ENCODE measurements around the gene PHF13. TPM values are rescaled to one million over a fixed set of nuclear protein-coding genes. Genes with fewer than 3 reads are reported as not detected.

PHF13 gene
- total and polyA plus RNA-seq, 10 of the 15 experiments (the other 5 are each of a cell fraction or from before 2014, with no cell fraction given) = 0.87 to 15.4 (median 5.1) TPM

DNA sequence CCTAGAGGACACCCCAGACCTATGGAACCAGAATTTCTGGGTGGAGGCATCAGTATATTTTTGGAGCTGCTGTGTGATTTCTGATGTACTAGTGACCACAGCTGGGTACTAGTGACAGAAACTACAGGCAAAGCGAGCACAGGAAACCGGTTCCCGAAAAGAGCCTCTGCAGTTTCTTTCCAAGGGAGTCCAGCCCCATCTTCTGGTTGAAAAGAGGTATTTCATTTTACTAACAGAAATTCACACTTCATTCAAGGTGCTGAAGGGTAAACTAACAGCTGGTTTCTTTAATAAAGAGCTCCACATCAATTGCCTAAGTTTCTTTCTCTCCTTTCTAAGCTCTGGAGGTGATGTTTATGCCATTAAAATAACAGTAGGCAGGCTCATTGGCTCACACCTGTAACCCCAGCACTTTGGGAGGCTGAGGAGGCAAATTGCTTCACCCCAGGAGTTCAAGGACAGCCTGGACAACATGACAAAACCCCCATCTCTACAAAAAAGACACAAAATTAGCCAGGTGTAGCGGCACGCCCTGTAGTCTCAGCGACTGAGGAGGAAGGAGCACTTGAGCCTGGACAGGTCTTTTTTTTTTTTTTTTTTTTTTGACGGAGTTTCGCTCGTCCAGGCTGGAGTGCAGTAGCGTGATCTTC is 33.1 kb downstream of the PHF13 start (continued):
- no peak for TF ChIP-seq PRDM15 (CRISPR knock-in tag; IDR thresholded peaks at IDR 0.05)
- TF ChIP-seq RFX5 (IDR thresholded peaks at IDR 0.05; ENCODE audit: low read depth, low read length) = no peak
- TF ChIP-seq PAX5 (IDR thresholded peaks at IDR 0.05; ENCODE audit: borderline replicate concordance, low read depth, low read length) = no peak
- TF ChIP-seq LARP7 (IDR thresholded peaks at IDR 0.05) = no peak
- no peak for TF ChIP-seq NFXL1 (IDR thresholded peaks at IDR 0.05; ENCODE audit: borderline replicate concordance)
- no peak for TF ChIP-seq RB1 (IDR thresholded peaks at IDR 0.05; ENCODE audit: borderline replicate concordance)
- peak; percentile 47; the same call in 1 of the 2 replicates for TF ChIP-seq SMC3 (IDR thresholded peaks at IDR 0.05; ENCODE audit: borderline replicate concordance, low read length)
- TF ChIP-seq ZBED1 (IDR thresholded peaks at IDR 0.05; ENCODE audit: borderline replicate concordance) = no peak
- TF ChIP-seq BCLAF1 (IDR thresholded peaks at IDR 0.05) = no peak
- TF ChIP-seq CTCF (IDR thresholded peaks at IDR 0.05 in 2 of 3, conservative IDR thresholded peaks at IDR 0.05 in 1 of 3; ENCODE audit: control insufficient read depth in 2 of 3, extremely low read depth in 1 of 3, insufficient read depth in 1 of 3, low read depth in 3 of 3, low read length in 3 of 3) = peak; percentile 50 to 72 (median 54)
- TF ChIP-seq MXI1 (IDR thresholded peaks at IDR 0.05; ENCODE audit: low read depth, low read length) = no peak
- TF ChIP-seq JUNB (IDR thresholded peaks at IDR 0.05) = no peak
